ENCODE data around the gene SIRPB2.
A peak's percentile ranks its signal among the peaks of the same experiment; 100 is the strongest.

DNA sequence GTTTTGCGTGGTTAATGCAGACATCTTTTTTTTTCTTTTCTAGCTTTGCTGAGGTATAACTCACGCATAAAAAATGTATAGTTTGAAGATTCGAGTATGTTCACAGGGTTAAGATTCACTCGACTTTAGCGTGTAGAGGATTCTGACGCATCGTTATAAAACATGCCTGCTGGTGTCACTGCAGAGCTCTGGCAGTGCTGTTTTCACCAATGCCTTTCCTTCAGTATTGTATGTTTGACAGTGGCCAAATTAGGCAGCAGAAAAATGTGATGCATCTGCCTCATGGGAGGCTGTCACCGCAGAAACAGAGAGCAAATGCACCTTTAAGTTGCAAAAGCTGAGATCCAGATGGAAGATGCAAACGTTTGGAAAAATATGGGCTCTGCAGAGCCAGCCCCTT, 18.0 kb upstream of the SIRPB2 start:
- TF ChIP-seq, protein P1, sequence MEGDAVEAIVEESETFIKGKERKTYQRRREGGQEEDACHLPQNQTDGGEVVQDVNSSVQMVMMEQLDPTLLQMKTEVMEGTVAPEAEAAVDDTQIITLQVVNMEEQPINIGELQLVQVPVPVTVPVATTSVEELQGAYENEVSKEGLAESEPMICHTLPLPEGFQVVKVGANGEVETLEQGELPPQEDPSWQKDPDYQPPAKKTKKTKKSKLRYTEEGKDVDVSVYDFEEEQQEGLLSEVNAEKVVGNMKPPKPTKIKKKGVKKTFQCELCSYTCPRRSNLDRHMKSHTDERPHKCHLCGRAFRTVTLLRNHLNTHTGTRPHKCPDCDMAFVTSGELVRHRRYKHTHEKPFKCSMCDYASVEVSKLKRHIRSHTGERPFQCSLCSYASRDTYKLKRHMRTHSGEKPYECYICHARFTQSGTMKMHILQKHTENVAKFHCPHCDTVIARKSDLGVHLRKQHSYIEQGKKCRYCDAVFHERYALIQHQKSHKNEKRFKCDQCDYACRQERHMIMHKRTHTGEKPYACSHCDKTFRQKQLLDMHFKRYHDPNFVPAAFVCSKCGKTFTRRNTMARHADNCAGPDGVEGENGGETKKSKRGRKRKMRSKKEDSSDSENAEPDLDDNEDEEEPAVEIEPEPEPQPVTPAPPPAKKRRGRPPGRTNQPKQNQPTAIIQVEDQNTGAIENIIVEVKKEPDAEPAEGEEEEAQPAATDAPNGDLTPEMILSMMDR (IDR thresholded peaks at IDR 0.05; ENCODE audit: poor library complexity, severe bottlenecking), result peak; percentile 67
- TF ChIP-seq, protein P2, sequence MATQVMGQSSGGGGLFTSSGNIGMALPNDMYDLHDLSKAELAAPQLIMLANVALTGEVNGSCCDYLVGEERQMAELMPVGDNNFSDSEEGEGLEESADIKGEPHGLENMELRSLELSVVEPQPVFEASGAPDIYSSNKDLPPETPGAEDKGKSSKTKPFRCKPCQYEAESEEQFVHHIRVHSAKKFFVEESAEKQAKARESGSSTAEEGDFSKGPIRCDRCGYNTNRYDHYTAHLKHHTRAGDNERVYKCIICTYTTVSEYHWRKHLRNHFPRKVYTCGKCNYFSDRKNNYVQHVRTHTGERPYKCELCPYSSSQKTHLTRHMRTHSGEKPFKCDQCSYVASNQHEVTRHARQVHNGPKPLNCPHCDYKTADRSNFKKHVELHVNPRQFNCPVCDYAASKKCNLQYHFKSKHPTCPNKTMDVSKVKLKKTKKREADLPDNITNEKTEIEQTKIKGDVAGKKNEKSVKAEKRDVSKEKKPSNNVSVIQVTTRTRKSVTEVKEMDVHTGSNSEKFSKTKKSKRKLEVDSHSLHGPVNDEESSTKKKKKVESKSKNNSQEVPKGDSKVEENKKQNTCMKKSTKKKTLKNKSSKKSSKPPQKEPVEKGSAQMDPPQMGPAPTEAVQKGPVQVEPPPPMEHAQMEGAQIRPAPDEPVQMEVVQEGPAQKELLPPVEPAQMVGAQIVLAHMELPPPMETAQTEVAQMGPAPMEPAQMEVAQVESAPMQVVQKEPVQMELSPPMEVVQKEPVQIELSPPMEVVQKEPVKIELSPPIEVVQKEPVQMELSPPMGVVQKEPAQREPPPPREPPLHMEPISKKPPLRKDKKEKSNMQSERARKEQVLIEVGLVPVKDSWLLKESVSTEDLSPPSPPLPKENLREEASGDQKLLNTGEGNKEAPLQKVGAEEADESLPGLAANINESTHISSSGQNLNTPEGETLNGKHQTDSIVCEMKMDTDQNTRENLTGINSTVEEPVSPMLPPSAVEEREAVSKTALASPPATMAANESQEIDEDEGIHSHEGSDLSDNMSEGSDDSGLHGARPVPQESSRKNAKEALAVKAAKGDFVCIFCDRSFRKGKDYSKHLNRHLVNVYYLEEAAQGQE (IDR thresholded peaks at IDR 0.05; ENCODE audit: borderline replicate concordance), result no peak
- no peak for TF ChIP-seq POLR2AphosphoS5 (IDR thresholded peaks at IDR 0.05)
- no peak for TF ChIP-seq EZH2 (IDR thresholded peaks at IDR 0.05; ENCODE audit: borderline replicate concordance, insufficient read depth, low read length, poor library complexity, severe bottlenecking)
- TF ChIP-seq TAF1 (IDR thresholded peaks at IDR 0.05; ENCODE audit: low read depth), result no peak
- TF ChIP-seq RAD21 (conservative IDR thresholded peaks at IDR 0.05), result peak; percentile 59
- peak; percentile 15 for TF ChIP-seq MXI1 (conservative IDR thresholded peaks at IDR 0.05; ENCODE audit: poor library complexity, severe bottlenecking)
